Fibroblast of mammary gland (primary cell): ENCODE measurements around the gene PDIK1L.

Experiments
- DNase-seq: peaks from one replicate; pipeline ENCODE4 v3.0.0-alpha.2; 2010; ENCODE audit warnings: low read depth
- H3K4me3 ChIP-seq: 2 replicates; pipeline ENCODE4 v1.5.1; 2011; ENCODE audit warnings: low read depth, mild to moderate bottlenecking, low read length, moderate library complexity; ENCODE audit not compliant: control insufficient read depth
- TF ChIP-seq, protein P1 (sequence below): conservative IDR thresholded peaks from 2 replicates; pipeline ENCODE4 v1.5.1; 2011; ENCODE audit warnings: low read depth, low read length, inconsistent platforms; ENCODE audit not compliant: control insufficient read depth, insufficient read depth

PDIK1L gene

GRCh38 chr1:26138974-26139558 lies 27.4 kb downstream of the PDIK1L start:
- no peak overlapping the region for H3K4me3 ChIP-seq
- TF ChIP-seq, protein P1, sequence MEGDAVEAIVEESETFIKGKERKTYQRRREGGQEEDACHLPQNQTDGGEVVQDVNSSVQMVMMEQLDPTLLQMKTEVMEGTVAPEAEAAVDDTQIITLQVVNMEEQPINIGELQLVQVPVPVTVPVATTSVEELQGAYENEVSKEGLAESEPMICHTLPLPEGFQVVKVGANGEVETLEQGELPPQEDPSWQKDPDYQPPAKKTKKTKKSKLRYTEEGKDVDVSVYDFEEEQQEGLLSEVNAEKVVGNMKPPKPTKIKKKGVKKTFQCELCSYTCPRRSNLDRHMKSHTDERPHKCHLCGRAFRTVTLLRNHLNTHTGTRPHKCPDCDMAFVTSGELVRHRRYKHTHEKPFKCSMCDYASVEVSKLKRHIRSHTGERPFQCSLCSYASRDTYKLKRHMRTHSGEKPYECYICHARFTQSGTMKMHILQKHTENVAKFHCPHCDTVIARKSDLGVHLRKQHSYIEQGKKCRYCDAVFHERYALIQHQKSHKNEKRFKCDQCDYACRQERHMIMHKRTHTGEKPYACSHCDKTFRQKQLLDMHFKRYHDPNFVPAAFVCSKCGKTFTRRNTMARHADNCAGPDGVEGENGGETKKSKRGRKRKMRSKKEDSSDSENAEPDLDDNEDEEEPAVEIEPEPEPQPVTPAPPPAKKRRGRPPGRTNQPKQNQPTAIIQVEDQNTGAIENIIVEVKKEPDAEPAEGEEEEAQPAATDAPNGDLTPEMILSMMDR, result no peak
- no peak for DNase-seq

DNA sequence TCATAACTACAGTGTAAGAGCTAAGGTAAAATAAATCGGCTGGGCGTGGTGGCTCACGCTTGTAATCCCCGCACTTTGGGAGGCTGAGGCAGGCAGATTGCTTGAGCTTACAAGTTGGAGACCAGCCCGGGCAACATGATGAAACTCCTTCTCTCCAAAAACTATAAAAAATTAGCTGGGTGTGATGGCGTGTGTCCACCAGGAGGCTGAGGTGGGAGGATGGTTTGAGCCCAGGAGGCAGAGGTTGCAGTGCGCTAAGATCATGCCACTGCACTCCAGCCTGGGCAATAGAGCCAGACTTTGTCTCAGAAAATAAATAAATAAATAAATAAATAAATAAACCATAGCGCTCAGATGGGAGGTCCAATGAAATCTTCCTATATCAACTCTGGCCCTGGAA lies 30.5 kb downstream of the PDIK1L start:
- H3K4me3 ChIP-seq, result no peak overlapping the region
- TF ChIP-seq, protein P1, result no peak
- DNase-seq, result no peak

- DNase-seq, result peak; percentile 84
- H3K4me3 ChIP-seq, result no peak overlapping the region
- TF ChIP-seq, protein P1, result peak; percentile 76
Observed at GRCh38 chr1:26145041-26145959, 33.7 kb downstream of the PDIK1L start.

DNA sequence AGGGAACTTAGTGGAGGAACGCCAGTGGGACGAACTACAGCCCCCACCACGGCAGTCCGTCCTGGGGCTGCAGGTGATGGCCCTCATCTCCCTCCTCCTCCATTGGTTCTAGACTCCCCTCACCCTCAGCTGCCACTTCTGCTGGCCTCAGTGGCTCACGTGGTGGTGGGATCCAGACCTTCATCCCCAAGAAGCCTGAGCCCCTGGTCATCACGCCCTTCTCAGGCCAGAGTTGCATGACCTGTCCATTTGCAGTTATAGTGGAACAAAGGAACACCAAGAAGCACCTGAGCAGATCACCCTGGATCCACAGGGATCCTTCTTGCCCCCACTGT lies 34.3 kb downstream of the PDIK1L start:
- TF ChIP-seq, protein P1, result no peak
- no peak overlapping the region for H3K4me3 ChIP-seq
- DNase-seq, result no peak

DNA sequence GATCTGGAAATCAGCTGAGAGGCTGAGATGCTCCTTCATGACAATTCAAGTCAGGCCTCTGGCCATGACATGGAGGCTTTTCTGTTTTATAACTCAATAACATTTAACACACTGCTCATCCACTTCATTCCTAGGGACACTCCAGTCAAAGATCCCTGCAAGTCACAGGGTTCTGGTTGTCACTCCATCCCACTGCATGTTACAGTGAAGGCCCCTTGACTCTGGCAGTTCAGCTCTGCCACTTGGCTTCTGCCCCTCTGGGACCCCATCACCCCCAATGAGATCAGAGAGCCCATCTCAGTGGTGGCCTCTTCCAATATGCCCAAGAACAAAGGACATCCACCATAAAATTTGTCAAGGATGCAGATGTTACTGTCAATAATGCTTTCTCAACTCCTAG lies 37.3 kb downstream of the PDIK1L start:
- no peak overlapping the region for H3K4me3 ChIP-seq
- no peak for DNase-seq
- TF ChIP-seq, protein P1, result no peak

DNA sequence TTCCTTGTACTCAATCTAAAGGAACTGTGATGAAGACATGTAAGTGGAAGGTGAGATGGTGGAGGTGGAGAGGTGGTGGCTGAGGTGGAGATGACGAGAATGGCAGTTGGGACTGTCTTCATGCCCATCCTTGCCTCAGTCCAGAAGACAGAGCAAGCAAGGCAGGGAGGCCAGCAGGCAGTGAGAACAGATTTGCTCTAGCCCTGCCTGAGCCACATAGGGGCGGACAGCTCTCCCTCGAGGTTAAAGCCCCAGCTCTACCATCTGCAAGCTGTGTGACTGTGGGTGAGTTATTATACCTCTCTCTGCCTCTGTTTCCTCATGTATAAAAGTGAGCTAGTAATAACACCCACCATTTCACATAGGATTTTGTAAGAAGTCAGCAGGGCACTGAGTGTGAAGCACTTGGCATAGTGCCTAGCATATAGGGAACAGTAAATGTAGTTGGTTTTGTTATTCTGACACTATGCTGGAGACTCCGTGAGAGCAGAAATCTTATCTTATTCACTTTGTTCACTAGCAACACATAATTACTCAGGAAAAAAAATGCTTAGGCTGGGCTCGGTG lies 42.4 kb downstream of the PDIK1L start:
- H3K4me3 ChIP-seq, result no peak overlapping the region
- no peak for DNase-seq
- TF ChIP-seq, protein P1, result no peak
